HG02884 (cell line): ENCODE measurements around the gene HDAC4.

Experiments used
- ATAC-seq: cut with Tn5 transposase; IDR thresholded peaks from one replicate; pipeline ENCODE4 v1.9.1; 2021; ENCODE audit warnings: mild to moderate bottlenecking, moderate library complexity; ENCODE audit not compliant: unreplicated experiment

The HDAC4 gene

GRCh38 chr2:239008677-239009588 is 391.9 kb downstream of the HDAC4 start:
- ATAC-seq: no peak

- no peak for ATAC-seq
Observed at GRCh38 chr2:239008004-239008403, 392.8 kb downstream of the HDAC4 start.

GRCh38 chr2:239006622-239007285 is 394.1 kb downstream of the HDAC4 start:
- ATAC-seq: no peak

GRCh38 chr2:239005586-239005985 is 395.2 kb downstream of the HDAC4 start:
- ATAC-seq: no peak

- no peak for ATAC-seq
Observed at GRCh38 chr2:239004274-239005015, 396.4 kb downstream of the HDAC4 start.

GRCh38 chr2:239003624-239004273 is 397.1 kb downstream of the HDAC4 start:
- ATAC-seq: no peak

GRCh38 chr2:239002954-239003623 is 397.7 kb downstream of the HDAC4 start:
- no peak for ATAC-seq

GRCh38 chr2:239002591-239002953 is 398.2 kb downstream of the HDAC4 start:
- no peak for ATAC-seq

- ATAC-seq: no peak
Observed at GRCh38 chr2:239001794-239002193, 399.0 kb downstream of the HDAC4 start.

GRCh38 chr2:239000500-239001073 is 400.2 kb downstream of the HDAC4 start:
- ATAC-seq: no peak

GRCh38 chr2:239000089-239000488 is 400.7 kb downstream of the HDAC4 start:
- no peak for ATAC-seq

GRCh38 chr2:238999291-238999741 is 401.5 kb downstream of the HDAC4 start:
- no peak for ATAC-seq

- no peak for ATAC-seq
Observed at GRCh38 chr2:238998801-238999200, 402.0 kb downstream of the HDAC4 start.
